PFSK-1 (cell line): ENCODE results near the gene NUDT2.

Experiments used
- FOXP2 ChIP-seq: optimal IDR thresholded peaks from 2 replicates; pipeline ENCODE3; 2011; ENCODE audit warnings: borderline replicate concordance, control low read depth, inconsistent platforms; ENCODE audit not compliant: insufficient read depth; ENCODE audit errors: extremely low read length, extremely low read depth
- POLR2AphosphoS5 ChIP-seq: IDR thresholded peaks from 2 replicates; pipeline ENCODE4 v1.6.1; 2012; ENCODE audit warnings: low read depth, mild to moderate bottlenecking, control low read depth, low read length, moderate library complexity
- REST ChIP-seq, 2 experiments: IDR thresholded peaks; 2 replicates each; pipeline versions ENCODE4 v1.6.1 to v1.8.0; 2011 to 2012; ENCODE audit warnings: low read depth in 2 of 2, low read length in 2 of 2, control low read depth in 1 of 2, inconsistent platforms in 1 of 2, mild to moderate bottlenecking in 1 of 2, moderate library complexity in 1 of 2; ENCODE audit not compliant: insufficient read depth in 1 of 2
- SIN3A ChIP-seq: IDR thresholded peaks from 2 replicates; pipeline ENCODE4 v1.6.1; 2012; ENCODE audit warnings: mild to moderate bottlenecking, low read length, moderate library complexity, borderline replicate concordance; ENCODE audit not compliant: insufficient read depth
- TAF1 ChIP-seq: IDR thresholded peaks from 2 replicates; pipeline ENCODE4 v1.6.1; 2012; ENCODE audit warnings: low read length, control low read depth, borderline replicate concordance; ENCODE audit not compliant: insufficient read depth

The NUDT2 gene

GRCh38 chr9:34318163-34318790 is 11.1 kb upstream of the NUDT2 start:
- TF ChIP-seq SIN3A: no peak
- no peak for TF ChIP-seq TAF1

- TF ChIP-seq REST (IDR thresholded peaks at IDR 0.05; ENCODE audit: insufficient read depth in 1 of 2, low read depth in 2 of 2, low read length in 2 of 2): no peak
- no peak for TF ChIP-seq SIN3A
- no peak for TF ChIP-seq FOXP2
- TF ChIP-seq TAF1: no peak
- TF ChIP-seq POLR2AphosphoS5: no peak
Measured at GRCh38 chr9:34321451-34321850, 7.9 kb upstream of the NUDT2 start.

GRCh38 chr9:34322899-34323591 is 6.3 kb upstream of the NUDT2 start:
- no peak for TF ChIP-seq POLR2AphosphoS5
- no peak for TF ChIP-seq SIN3A
- TF ChIP-seq FOXP2: no peak
- TF ChIP-seq TAF1: no peak
- no peak for TF ChIP-seq REST (IDR thresholded peaks at IDR 0.05; ENCODE audit: insufficient read depth in 1 of 2, low read depth in 2 of 2, low read length in 2 of 2)

GRCh38 chr9:34326690-34327089 is 2.7 kb upstream of the NUDT2 start:
- no peak for TF ChIP-seq POLR2AphosphoS5
- no peak for TF ChIP-seq TAF1
- no peak for TF ChIP-seq REST (IDR thresholded peaks at IDR 0.05; ENCODE audit: insufficient read depth in 1 of 2, low read depth in 2 of 2, low read length in 2 of 2)
- no peak for TF ChIP-seq FOXP2
- TF ChIP-seq SIN3A: no peak

GRCh38 chr9:34328500-34328986 is 826 bp upstream of the NUDT2 start:
- TF ChIP-seq FOXP2 (no peak), SIN3A (no peak), POLR2AphosphoS5 (no peak), REST (IDR thresholded peaks at IDR 0.05; ENCODE audit: insufficient read depth in 1 of 2, low read depth in 2 of 2, low read length in 2 of 2) (no peak), TAF1 (no peak)
